SHP77 treated with DMSO at 0.1 percent for 48 hours (cell line): ENCODE results near the gene C11orf98.
"Not testable (repeated sequence)": the region's sequence is repeated elsewhere in the genome, so short reads cannot be mapped to it uniquely, and the experiment has no call there.

Experiments
- DNase-seq: peaks from one replicate; lab custom pipeline; 2025; lab: John Stamatoyannopoulos, UW

Gene C11orf98

GRCh38 chr11:62682518-62682917 is 17.5 kb upstream of the C11orf98 start:
- DNase-seq = no peak

GRCh38 chr11:62680825-62681240 is 15.8 kb upstream of the C11orf98 start:
- DNase-seq = peak; percentile 78

- peak; percentile 74 for DNase-seq
Observed at GRCh38 chr11:62678770-62679696, 14.0 kb upstream of the C11orf98 start, which contains the start of gene UBXN1. Gene UBXN1 (minus strand): TSS chr11:62679073. CDS start chr11:62678923, 150 bp downstream.

GRCh38 chr11:62678433-62678769 is 13.4 kb upstream of the C11orf98 start:
- DNase-seq = no peak

GRCh38 chr11:62677714-62678113 is 12.7 kb upstream of the C11orf98 start:
- DNase-seq = no peak

- no peak for DNase-seq
Observed at GRCh38 chr11:62677156-62677555, 12.1 kb upstream of the C11orf98 start.

GRCh38 chr11:62676698-62677097 is 11.7 kb upstream of the C11orf98 start:
- no peak for DNase-seq

GRCh38 chr11:62675415-62675814 is 10.4 kb upstream of the C11orf98 start:
- DNase-seq = not testable (repeated sequence)

- DNase-seq = no peak
Observed at GRCh38 chr11:62673196-62673525, 8.2 kb upstream of the C11orf98 start.

- peak; percentile 68 for DNase-seq
Observed at GRCh38 chr11:62671608-62672389, 6.8 kb upstream of the C11orf98 start, which contains the start of the genes LBHD1 and UQCC3. Gene LBHD1 (minus strand): TSS chr11:62672267. CDS start chr11:62670031, 2,236 bp downstream. Gene UQCC3 (plus strand): TSS chr11:62671673. CDS start chr11:62671746, 73 bp downstream.

- no peak for DNase-seq
Observed at GRCh38 chr11:62671236-62671607, 6.2 kb upstream of the C11orf98 start.

- no peak for DNase-seq
Observed at GRCh38 chr11:62669420-62670161, 4.6 kb upstream of the C11orf98 start.

GRCh38 chr11:62667460-62667859 is 2.5 kb upstream of the C11orf98 start:
- DNase-seq = no peak

- DNase-seq = no peak
Observed at GRCh38 chr11:62666259-62666926, 1.4 kb upstream of the C11orf98 start.

GRCh38 chr11:62665599-62666258 is 719 bp upstream of the C11orf98 start:
- DNase-seq = no peak

GRCh38 chr11:62664405-62665074 is 470 bp downstream of the C11orf98 start:
- no peak for DNase-seq

- DNase-seq = no peak
Observed at GRCh38 chr11:62656796-62657429, 8.1 kb downstream of the C11orf98 start.

- DNase-seq = no peak
Observed at GRCh38 chr11:62654297-62654696, 10.7 kb downstream of the C11orf98 start.

- DNase-seq = no peak
Observed at GRCh38 chr11:62652161-62653006, 12.6 kb downstream of the C11orf98 start.
